GM21723 (cell line): ENCODE data around the gene EREG.
A peak's percentile ranks its signal among the peaks of the same experiment; 100 is the strongest.

Experiments
- ATAC-seq: cut with Tn5 transposase; IDR thresholded peaks from one replicate; pipeline ENCODE4 v1.9.1; 2021; ENCODE audit warnings: mild to moderate bottlenecking, moderate library complexity; ENCODE audit not compliant: unreplicated experiment

The EREG gene

GRCh38 chr4:74420863-74421262 is 55.9 kb downstream of the EREG start:
- no peak for ATAC-seq

GRCh38 chr4:74423104-74423503 is 58.2 kb downstream of the EREG start:
- ATAC-seq, result no peak

DNA sequence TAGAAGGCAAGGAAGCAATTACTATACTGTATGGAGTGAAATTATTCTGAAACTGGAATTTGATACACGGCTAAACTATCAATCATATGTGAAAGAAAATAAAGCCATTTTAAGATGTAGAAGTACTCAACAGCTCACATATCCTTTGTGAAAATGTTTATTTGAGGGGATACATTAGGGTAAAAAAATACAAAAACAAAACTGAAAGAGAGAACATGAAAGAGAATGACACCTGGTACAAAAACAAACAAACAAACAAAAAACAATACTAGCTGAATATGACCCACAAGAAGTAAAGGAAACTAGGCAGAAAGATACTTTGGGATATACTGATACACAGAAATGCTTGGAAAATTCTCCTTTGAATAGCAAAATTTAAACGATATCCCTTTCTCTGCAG is 59.2 kb downstream of the EREG start:
- no peak for ATAC-seq

DNA sequence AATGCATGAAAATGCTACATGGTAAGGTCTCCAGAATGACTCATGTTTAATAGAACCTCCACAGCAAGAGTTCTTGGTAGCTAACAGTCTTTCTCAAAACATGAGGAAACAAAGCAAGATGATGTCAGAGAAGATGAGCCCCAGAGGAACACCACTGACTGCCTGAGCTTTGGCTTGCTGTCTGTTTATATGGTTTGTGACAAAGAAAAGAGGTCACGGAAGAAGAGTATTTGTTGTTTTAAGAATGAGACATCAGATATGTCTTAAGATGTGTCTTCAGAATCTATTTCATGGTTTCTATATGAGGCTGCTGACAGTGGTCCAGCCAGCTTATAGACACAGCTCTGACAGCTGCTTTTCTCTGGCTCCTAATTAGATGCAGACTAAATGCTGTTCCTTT is 61.2 kb downstream of the EREG start:
- no peak for ATAC-seq

GRCh38 chr4:74428276-74428675 is 63.3 kb downstream of the EREG start:
- no peak for ATAC-seq

- ATAC-seq, result peak; percentile 69
These were observed 66.3 kb downstream of the EREG start for GRCh38 chr4:74431113-74431826.

DNA sequence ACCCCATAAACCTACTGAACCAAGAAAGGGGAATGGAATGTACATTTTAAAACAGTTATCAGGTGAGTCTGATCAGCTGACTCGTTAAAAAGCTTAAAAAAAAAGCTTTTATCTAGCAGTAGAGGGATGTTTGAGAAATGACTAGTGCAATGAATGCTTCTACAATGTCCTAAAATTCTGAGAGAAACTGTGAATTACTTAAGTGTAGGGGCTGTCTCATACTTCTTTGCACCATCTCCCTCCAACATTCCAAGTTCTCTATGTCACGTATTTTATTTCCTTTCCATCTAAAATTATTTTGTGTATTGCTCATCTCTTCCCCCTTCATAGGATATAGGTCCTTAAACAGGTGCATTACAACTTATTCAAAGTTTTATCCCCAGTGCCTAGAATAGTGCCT is 68.1 kb downstream of the EREG start:
- ATAC-seq, result no peak

DNA sequence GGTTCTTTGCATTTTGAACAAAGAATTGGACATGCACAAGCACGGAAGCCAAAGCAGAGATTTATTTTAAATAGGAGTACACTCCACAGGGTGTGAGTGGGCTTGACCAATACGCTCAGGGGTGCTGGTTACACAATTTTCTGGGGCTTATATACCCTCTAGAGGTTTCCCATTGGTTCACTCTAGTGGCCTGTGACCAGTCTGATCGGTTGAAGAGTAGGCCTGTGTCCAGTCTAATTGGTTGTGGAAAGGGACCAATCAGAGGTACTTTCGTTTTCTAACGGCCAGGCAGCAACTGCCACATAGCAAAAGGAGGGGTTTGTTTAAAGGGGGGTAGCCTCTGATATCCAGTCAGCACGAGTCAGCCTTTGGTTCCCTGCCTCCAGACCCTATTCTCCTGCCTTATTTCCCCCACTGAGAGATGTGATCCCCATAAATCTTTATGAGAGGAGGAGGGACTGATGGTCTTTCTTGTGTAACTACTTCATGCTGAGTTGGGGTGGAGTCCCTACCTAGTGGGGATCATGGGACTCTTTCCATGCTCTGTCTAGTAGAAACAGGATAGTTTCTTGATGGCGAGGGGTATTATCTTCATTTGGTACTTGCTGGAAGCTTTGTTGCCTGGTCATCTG is 68.7 kb downstream of the EREG start:
- no peak for ATAC-seq

- ATAC-seq, result no peak
These were observed 70.4 kb downstream of the EREG start for GRCh38 chr4:74435296-74435695.

GRCh38 chr4:74437866-74438265 is 72.9 kb downstream of the EREG start:
- ATAC-seq, result no peak
